ENCODE data around the gene FURIN.

- TF ChIP-seq, protein P1, sequence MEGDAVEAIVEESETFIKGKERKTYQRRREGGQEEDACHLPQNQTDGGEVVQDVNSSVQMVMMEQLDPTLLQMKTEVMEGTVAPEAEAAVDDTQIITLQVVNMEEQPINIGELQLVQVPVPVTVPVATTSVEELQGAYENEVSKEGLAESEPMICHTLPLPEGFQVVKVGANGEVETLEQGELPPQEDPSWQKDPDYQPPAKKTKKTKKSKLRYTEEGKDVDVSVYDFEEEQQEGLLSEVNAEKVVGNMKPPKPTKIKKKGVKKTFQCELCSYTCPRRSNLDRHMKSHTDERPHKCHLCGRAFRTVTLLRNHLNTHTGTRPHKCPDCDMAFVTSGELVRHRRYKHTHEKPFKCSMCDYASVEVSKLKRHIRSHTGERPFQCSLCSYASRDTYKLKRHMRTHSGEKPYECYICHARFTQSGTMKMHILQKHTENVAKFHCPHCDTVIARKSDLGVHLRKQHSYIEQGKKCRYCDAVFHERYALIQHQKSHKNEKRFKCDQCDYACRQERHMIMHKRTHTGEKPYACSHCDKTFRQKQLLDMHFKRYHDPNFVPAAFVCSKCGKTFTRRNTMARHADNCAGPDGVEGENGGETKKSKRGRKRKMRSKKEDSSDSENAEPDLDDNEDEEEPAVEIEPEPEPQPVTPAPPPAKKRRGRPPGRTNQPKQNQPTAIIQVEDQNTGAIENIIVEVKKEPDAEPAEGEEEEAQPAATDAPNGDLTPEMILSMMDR (IDR thresholded peaks at IDR 0.05): no peak
- TF ChIP-seq EZH2 (IDR thresholded peaks at IDR 0.05): no peak
Measured at GRCh38 chr15:90890839-90891238, 22.5 kb downstream of the FURIN start.
